ENCODE data around the gene DACT2. TPM values are rescaled to one million over a fixed set of nuclear protein-coding genes. Genes with fewer than 3 reads are reported as not detected.

DACT2 gene
- total and polyA plus RNA-seq, 2 of the 8 experiments (the other 6 are each of a cell fraction or from before 2014, with no cell fraction given), result 2.9 to 3.1 TPM

DNA sequence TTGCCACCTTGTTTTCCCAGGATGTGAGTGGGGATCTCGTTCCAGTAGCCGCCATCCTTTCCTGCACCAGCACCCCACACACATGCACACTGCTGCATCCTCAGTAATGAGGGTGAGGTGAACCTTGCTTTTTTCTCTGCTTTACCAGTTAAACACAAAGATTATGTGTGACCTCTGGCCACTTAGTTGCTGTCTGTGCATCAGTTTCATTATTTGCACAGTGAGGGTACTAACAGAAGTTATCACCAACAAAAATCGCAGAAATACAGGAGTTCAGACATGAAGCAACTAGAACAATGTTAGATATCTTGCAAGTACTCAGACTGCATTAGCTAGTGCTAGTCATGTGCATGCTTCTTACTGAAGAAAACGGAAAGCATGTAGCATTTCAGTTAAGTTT, 17.4 kb upstream of the DACT2 start:
- H3K27me3 ChIP-seq (replicated peaks in 1 of 4; ENCODE audit: control insufficient read depth in 3 of 4, extremely low read depth in 1 of 4, insufficient read depth in 3 of 4, low read length in 3 of 4), result no peaks in the 10 kb centered on the region
- H3K9ac ChIP-seq (replicated peaks in 1 of 4; ENCODE audit: extremely low read depth in 1 of 4, low read depth in 3 of 4, low read length in 3 of 4), result no peak overlapping the region
- no peaks in the 10 kb centered on the region for H3K9me3 ChIP-seq (ENCODE audit: insufficient read depth in 2 of 2, low read depth in 1 of 2, low read length in 1 of 2)
- H3K4me1 ChIP-seq (replicated peaks in 1 of 4; ENCODE audit: control insufficient read depth in 3 of 4, insufficient read depth in 4 of 4, low read length in 3 of 4), result peaks cover 0 to 8% (median 2%) of the 10 kb centered on the region in 4 experiments; a peak in 5 of 7 replicates
- H3K23me2 ChIP-seq (ENCODE audit: low read depth, low read length), result no peaks in the 10 kb centered on the region
- H4K5ac ChIP-seq (ENCODE audit: insufficient read length, low read depth, low read length), result no peak overlapping the region
- 64% methylated on average over 4 of the region's 4 CpGs; no CpG with 5 or more reads in 1 of the 2 experiments for WGBS, 2 experiments (ENCODE audit: extremely low coverage in 1 of 2, insufficient coverage in 1 of 2, insufficient read length in 1 of 2, insufficient replicate concordance in 2 of 2, low coverage in 1 of 2, low lambda C conversion rate in 2 of 2, missing lambda C conversion rate in 1 of 2)
- no peak overlapping the region for H2AK5ac ChIP-seq (ENCODE audit: low read depth, low read length)
- H3K4me3 ChIP-seq (ENCODE audit: extremely low read depth in 1 of 4, insufficient read depth in 2 of 4, low read depth in 3 of 4, low read length in 4 of 4), result no peak overlapping the region
- H3K56ac ChIP-seq (replicated peaks; ENCODE audit: insufficient read length, low read depth, low read length), result no peak overlapping the region
- H3K79me2 ChIP-seq (ENCODE audit: control insufficient read depth in 1 of 2, insufficient read depth in 2 of 2, low read length in 2 of 2), result no peaks in the 10 kb centered on the region
- no peak overlapping the region for H2BK5ac ChIP-seq (ENCODE audit: low read depth, low read length)
- H2BK20ac ChIP-seq (ENCODE audit: low read length), result no peak overlapping the region
- no peak overlapping the region for H4K91ac ChIP-seq (replicated peaks; ENCODE audit: insufficient read length, low read length)
- H3K36me3 ChIP-seq (ENCODE audit: control insufficient read depth in 2 of 4, insufficient read depth in 4 of 4, low read length in 3 of 4), result no peaks in the 10 kb centered on the region
- H3K18ac ChIP-seq (ENCODE audit: extremely low read depth, low read length), result no peak overlapping the region
- ChIA-PET POLR2A (ENCODE audit: partially characterized antibody) (interaction anchor here (0.7 to 0.8 kb wide), 2 partner anchors 10 to 607 kb away, joined by 3 read pairs; no protein-coding TSS in a partner anchor), CTCF (ENCODE audit: partially characterized antibody) (no interaction called here)
- H2BK12ac ChIP-seq (ENCODE audit: low read depth, low read length), result no peak overlapping the region
- H3K27ac ChIP-seq (ENCODE audit: low read depth, low read length), result no peak overlapping the region
- H4K20me1 ChIP-seq (replicated peaks in 1 of 2; ENCODE audit: control insufficient read depth in 1 of 2, insufficient read depth in 2 of 2, low read length in 2 of 2), result no peaks in the 10 kb centered on the region
- H2BK120ac ChIP-seq (replicated peaks; ENCODE audit: low read depth, low read length), result no peak overlapping the region
- no peak overlapping the region for H3K23ac ChIP-seq (ENCODE audit: insufficient read length)
- H3K14ac ChIP-seq (ENCODE audit: insufficient read length), result no peak overlapping the region
- no peaks in the 10 kb centered on the region for H3K79me1 ChIP-seq (ENCODE audit: low read depth, low read length)
- H3K4ac ChIP-seq (replicated peaks; ENCODE audit: insufficient read length, low read depth, low read length), result no peak overlapping the region
- no peak overlapping the region for H2BK15ac ChIP-seq (ENCODE audit: low read length)
- 0 out of 2 replicates have a peak overlapping the region, but pooled peaks have one; percentile 70 for H2AFZ ChIP-seq (ENCODE audit: low read length)
- DNase-seq (ENCODE audit: low read depth in 1 of 2, low spot score in 2 of 2), result no peak
- FAIRE-seq, result no peak
- H4K8ac ChIP-seq (ENCODE audit: extremely low read depth, insufficient read depth, low read length), result no peak overlapping the region
- H3K4me2 ChIP-seq (ENCODE audit: insufficient read depth in 1 of 2, low read depth in 2 of 2, low read length in 2 of 2), result no peak overlapping the region
- TF ChIP-seq JUND (IDR thresholded peaks at IDR 0.05; ENCODE audit: low read length), result no peak
- no peak for TF ChIP-seq RBBP5 (IDR thresholded peaks at IDR 0.05; ENCODE audit: borderline replicate concordance, low read depth, low read length)
- TF ChIP-seq, protein P1, sequence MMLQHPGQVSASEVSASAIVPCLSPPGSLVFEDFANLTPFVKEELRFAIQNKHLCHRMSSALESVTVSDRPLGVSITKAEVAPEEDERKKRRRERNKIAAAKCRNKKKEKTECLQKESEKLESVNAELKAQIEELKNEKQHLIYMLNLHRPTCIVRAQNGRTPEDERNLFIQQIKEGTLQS (IDR thresholded peaks at IDR 0.05; ENCODE audit: insufficient read depth, low read depth, low read length), result no peak
- no peak for TF ChIP-seq HDAC2 (IDR thresholded peaks at IDR 0.05; ENCODE audit: borderline replicate concordance in 1 of 2, low read depth in 2 of 2, low read length in 2 of 2)
- TF ChIP-seq CBX5 (IDR thresholded peaks at IDR 0.05; ENCODE audit: low read depth, low read length), result no peak
- no peak for TF ChIP-seq SIX5 (IDR thresholded peaks at IDR 0.05; ENCODE audit: low read depth, low read length)
- no peak for TF ChIP-seq JUN (IDR thresholded peaks at IDR 0.05; ENCODE audit: low read depth, low read length)
- no peak for TF ChIP-seq BRCA1 (IDR thresholded peaks at IDR 0.05; ENCODE audit: low read depth, low read length)
- TF ChIP-seq SRF (IDR thresholded peaks at IDR 0.05; ENCODE audit: low read depth, low read length), result no peak
- TF ChIP-seq TCF12 (IDR thresholded peaks at IDR 0.05; ENCODE audit: low read depth, low read length), result no peak
- TF ChIP-seq, protein P2, sequence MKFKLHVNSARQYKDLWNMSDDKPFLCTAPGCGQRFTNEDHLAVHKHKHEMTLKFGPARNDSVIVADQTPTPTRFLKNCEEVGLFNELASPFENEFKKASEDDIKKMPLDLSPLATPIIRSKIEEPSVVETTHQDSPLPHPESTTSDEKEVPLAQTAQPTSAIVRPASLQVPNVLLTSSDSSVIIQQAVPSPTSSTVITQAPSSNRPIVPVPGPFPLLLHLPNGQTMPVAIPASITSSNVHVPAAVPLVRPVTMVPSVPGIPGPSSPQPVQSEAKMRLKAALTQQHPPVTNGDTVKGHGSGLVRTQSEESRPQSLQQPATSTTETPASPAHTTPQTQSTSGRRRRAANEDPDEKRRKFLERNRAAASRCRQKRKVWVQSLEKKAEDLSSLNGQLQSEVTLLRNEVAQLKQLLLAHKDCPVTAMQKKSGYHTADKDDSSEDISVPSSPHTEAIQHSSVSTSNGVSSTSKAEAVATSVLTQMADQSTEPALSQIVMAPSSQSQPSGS (IDR thresholded peaks at IDR 0.05; ENCODE audit: low read length), result no peak
- no peak for TF ChIP-seq SP2 (IDR thresholded peaks at IDR 0.05; ENCODE audit: low read length)
- no peak for TF ChIP-seq TAF1 (IDR thresholded peaks at IDR 0.05; ENCODE audit: low read depth, low read length)
